ENCODE measurements around the gene DLGAP1. TPM values are rescaled to one million over a fixed set of nuclear protein-coding genes. Genes with fewer than 3 reads are reported as not detected.

The DLGAP1 gene
- total RNA-seq, 1 experiment from 2014 or later, result 23.2 TPM

DNA sequence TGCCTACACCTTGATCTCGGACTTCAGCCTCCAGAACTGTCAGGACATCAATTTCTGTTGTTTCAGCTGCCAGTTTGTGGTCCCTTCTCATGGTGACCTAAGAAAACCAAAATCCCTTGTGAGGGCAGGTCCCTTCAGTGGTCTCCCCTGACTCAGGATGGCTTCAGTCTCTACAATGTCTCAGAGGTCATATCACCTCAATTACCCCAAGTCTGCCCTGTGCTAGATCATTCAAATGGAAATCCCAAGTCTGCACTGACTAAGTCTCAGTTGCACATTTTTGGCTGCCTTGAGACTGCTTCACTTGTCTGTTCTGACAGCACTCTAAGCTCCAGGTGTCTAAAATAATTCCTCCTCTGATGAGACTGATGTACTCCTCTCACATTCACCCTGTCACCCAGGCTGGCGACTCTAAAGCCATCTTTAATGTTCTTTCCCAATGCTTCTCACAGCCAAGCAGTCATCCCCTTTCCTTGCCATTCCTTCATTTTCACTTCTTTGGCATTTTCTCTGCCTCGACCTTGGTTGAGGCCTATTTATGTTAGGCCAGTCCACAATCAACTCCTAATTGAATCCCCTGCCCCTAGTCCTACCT lies 470.8 kb downstream of the DLGAP1 start:
- no peak overlapping the region for H3K9ac ChIP-seq (ENCODE audit: extremely low read depth, insufficient read length, low read length)

More for the DNA sequence above, 470.8 kb downstream of the DLGAP1 start:
- Histone ChIP-seq H2BK12ac (ENCODE audit: insufficient read length, low read depth, low read length) (no peak overlapping the region), H3K56ac (ENCODE audit: insufficient read length, low read depth, low read length) (no peak overlapping the region), H3K4me1 (ENCODE audit: insufficient read depth, low read length) (peaks cover 2% of the 10 kb centered on the region; the same call in 1 of the 2 replicates), H3K23ac (ENCODE audit: insufficient read length, low read depth, low read length) (no peak overlapping the region), H3K27me3 (ENCODE audit: insufficient read depth, low read length) (no peaks in the 10 kb centered on the region), H3K4me2 (ENCODE audit: insufficient read depth, insufficient read length, low read length) (no peak overlapping the region), H4K8ac (replicated peaks; ENCODE audit: insufficient read length, low read depth, low read length) (no peak overlapping the region), H3K27ac (ENCODE audit: insufficient read length, low read depth, low read length) (no peak overlapping the region), H2BK20ac (ENCODE audit: low read depth, low read length, poor library complexity, severe bottlenecking) (no peak overlapping the region), H3K79me1 (ENCODE audit: insufficient read depth, low read depth, low read length, poor library complexity, severe bottlenecking) (no peaks in the 10 kb centered on the region), H3K9me3 (ENCODE audit: control insufficient read depth, low read depth, low read length) (no peaks in the 10 kb centered on the region), H4K20me1 (ENCODE audit: control insufficient read depth, insufficient read depth, insufficient read length) (no peaks in the 10 kb centered on the region), H2AFZ (ENCODE audit: low read length) (no peak overlapping the region), H3K14ac (ENCODE audit: insufficient read depth, low read length) (no peak overlapping the region), H3T11ph (ENCODE audit: low read length) (no peak overlapping the region), H4K5ac (ENCODE audit: insufficient read length, low read depth, low read length) (no peak overlapping the region), H2BK15ac (ENCODE audit: low read depth, low read length) (no peak overlapping the region), H2BK5ac (ENCODE audit: insufficient read length, low read length) (no peak overlapping the region), H3K23me2 (ENCODE audit: insufficient read length, low read depth, low read length, poor library complexity, severe bottlenecking) (no peaks in the 10 kb centered on the region), H3K18ac (ENCODE audit: insufficient read length, low read depth, low read length) (no peak overlapping the region), H3K79me2 (ENCODE audit: insufficient read depth, low read length) (no peaks in the 10 kb centered on the region), H2BK120ac (ENCODE audit: low read depth, low read length, poor library complexity, severe bottlenecking) (no peak overlapping the region), H4K91ac (ENCODE audit: insufficient read length, low read depth, low read length) (no peak overlapping the region), H2AK5ac (ENCODE audit: insufficient read length, low read length) (no peak overlapping the region), H3K4ac (ENCODE audit: low read depth, low read length) (no peak overlapping the region)
- Mint-ChIP-seq H3K27ac (peak overlapping the region in 2 of 3 experiments; percentile 5 to 6; a peak in 2 of 7 replicates), H3K4me1 (peaks cover 30 to 44% of the 10 kb centered on the region in 2 experiments), H3K27me3 (ENCODE audit: low read depth) (no peaks in the 10 kb centered on the region), H3K9me3 (peaks cover 1 to 2% of the 10 kb centered on the region in 2 experiments; a peak in 2 of 5 replicates), H3K4me3 (no peak overlapping the region), H3K36me3 (ENCODE audit: insufficient read depth in 1 of 3, low read depth in 3 of 3) (peaks cover 2 to 3% (median 3%) of the 10 kb centered on the region in 3 experiments; a peak in 6 of 7 replicates)
- DNase-seq, result no peak
- TF ChIP-seq, protein P1, sequence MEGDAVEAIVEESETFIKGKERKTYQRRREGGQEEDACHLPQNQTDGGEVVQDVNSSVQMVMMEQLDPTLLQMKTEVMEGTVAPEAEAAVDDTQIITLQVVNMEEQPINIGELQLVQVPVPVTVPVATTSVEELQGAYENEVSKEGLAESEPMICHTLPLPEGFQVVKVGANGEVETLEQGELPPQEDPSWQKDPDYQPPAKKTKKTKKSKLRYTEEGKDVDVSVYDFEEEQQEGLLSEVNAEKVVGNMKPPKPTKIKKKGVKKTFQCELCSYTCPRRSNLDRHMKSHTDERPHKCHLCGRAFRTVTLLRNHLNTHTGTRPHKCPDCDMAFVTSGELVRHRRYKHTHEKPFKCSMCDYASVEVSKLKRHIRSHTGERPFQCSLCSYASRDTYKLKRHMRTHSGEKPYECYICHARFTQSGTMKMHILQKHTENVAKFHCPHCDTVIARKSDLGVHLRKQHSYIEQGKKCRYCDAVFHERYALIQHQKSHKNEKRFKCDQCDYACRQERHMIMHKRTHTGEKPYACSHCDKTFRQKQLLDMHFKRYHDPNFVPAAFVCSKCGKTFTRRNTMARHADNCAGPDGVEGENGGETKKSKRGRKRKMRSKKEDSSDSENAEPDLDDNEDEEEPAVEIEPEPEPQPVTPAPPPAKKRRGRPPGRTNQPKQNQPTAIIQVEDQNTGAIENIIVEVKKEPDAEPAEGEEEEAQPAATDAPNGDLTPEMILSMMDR (conservative IDR thresholded peaks at IDR 0.05), result no peak
- no CpG with 5 or more reads among the region's 3 CpGs for WGBS (ENCODE audit: extremely low coverage, insufficient read length, low lambda C conversion rate)
